Measurements from ENCODE around the gene HOXA5. TPM values are rescaled to one million over a fixed set of nuclear protein-coding genes. Genes with fewer than 3 reads are reported as not detected.
A peak's percentile ranks its signal among the peaks of the same experiment; 100 is the strongest.

Gene HOXA5
- total and polyA plus RNA-seq, 2 donors (not counting 1 experiment from before 2014, with no cell fraction given): 18.3 to 35.6 TPM

GRCh38 chr7:27147199-27148030 lies 3.9 kb upstream of the HOXA5 start, which contains the start of gene HOXA6:
Gene HOXA6, minus strand, starts transcription at chr7:27147774. Its CDS starts 25 bp downstream, at chr7:27147749.
- peak within 1 kb of the TSS; percentile 98 for H3K27ac ChIP-seq (ENCODE audit: insufficient read depth, low read length)
- H3K4me2 ChIP-seq (ENCODE audit: extremely low read depth, insufficient read depth, low read length): peak within 1 kb of the TSS; percentile 99
- no peaks in the 10 kb centered on the region for H3K27me3 ChIP-seq (ENCODE audit: control insufficient read depth, insufficient read depth, low read length)

GRCh38 chr7:27146491-27147198 lies 3.2 kb upstream of the HOXA5 start:
- TF ChIP-seq EZH2 (IDR thresholded peaks at IDR 0.05; ENCODE audit: low read length, missing control alignments) (no peak), CTCF (conservative IDR thresholded peaks at IDR 0.05 in 1 of 2, IDR thresholded peaks at IDR 0.05 in 1 of 2; ENCODE audit: low read depth in 1 of 2, low read length in 2 of 2) (no peak)
- no peak overlapping the region for H3K9ac ChIP-seq (ENCODE audit: insufficient read depth, low read length)
- peaks cover 22% of the 10 kb centered on the region for H3K4me1 ChIP-seq (ENCODE audit: control insufficient read depth, extremely low read depth, insufficient read depth, low read length)
- no peak overlapping the region for H2AFZ ChIP-seq (ENCODE audit: low read length)
- H4K20me1 ChIP-seq (ENCODE audit: control insufficient read depth, extremely low read depth, insufficient read depth, low read length): no peaks in the 10 kb centered on the region
- peak overlapping the region; percentile 30 to 61 (median 43) for H3K4me3 ChIP-seq (replicated peaks in 1 of 4; ENCODE audit: control extremely low read depth in 1 of 4, insufficient read depth in 1 of 4, low read depth in 3 of 4, low read length in 4 of 4)
- no peaks in the 10 kb centered on the region for H3K9me3 ChIP-seq (ENCODE audit: control insufficient read depth, insufficient read depth, low read depth, low read length)
- H3K27me3 ChIP-seq (ENCODE audit: control insufficient read depth, insufficient read depth, low read length): no peaks in the 10 kb centered on the region
- peaks cover 90% of the 10 kb centered on the region for H3K79me2 ChIP-seq (ENCODE audit: control insufficient read depth, insufficient read depth, low read length)
- peaks cover 2% of the 10 kb centered on the region for H3K36me3 ChIP-seq (ENCODE audit: control insufficient read depth, insufficient read depth, low read length)
- DNase-seq (ENCODE audit: low read depth in 2 of 2): no peak
- H3K27ac ChIP-seq (ENCODE audit: insufficient read depth, low read length): peak overlapping the region; percentile 98
- peak overlapping the region; percentile 99 for H3K4me2 ChIP-seq (ENCODE audit: extremely low read depth, insufficient read depth, low read length)

More at GRCh38 chr7:27147199-27148030, 3.9 kb upstream of the HOXA5 start, which contains the start of gene HOXA6:
- Histone ChIP-seq H3K4me1 (ENCODE audit: control insufficient read depth, extremely low read depth, insufficient read depth, low read length) (peaks cover 22% of the 10 kb centered on the region), H3K79me2 (ENCODE audit: control insufficient read depth, insufficient read depth, low read length) (peaks cover 86% of the 10 kb centered on the region), H2AFZ (ENCODE audit: low read length) (peak within 1 kb of the TSS; percentile 58), H3K36me3 (ENCODE audit: control insufficient read depth, insufficient read depth, low read length) (no peaks in the 10 kb centered on the region), H3K9me3 (ENCODE audit: control insufficient read depth, insufficient read depth, low read depth, low read length) (no peaks in the 10 kb centered on the region), H4K20me1 (ENCODE audit: control insufficient read depth, extremely low read depth, insufficient read depth, low read length) (no peaks in the 10 kb centered on the region), H3K4me3 (replicated peaks in 1 of 4; ENCODE audit: control extremely low read depth in 1 of 4, insufficient read depth in 1 of 4, low read depth in 3 of 4, low read length in 4 of 4) (peak within 1 kb of the TSS; percentile 34 to 61 (median 48)), H3K9ac (ENCODE audit: insufficient read depth, low read length) (peak within 1 kb of the TSS; percentile 72)
- TF ChIP-seq CTCF (conservative IDR thresholded peaks at IDR 0.05 in 1 of 2, IDR thresholded peaks at IDR 0.05 in 1 of 2; ENCODE audit: low read depth in 1 of 2, low read length in 2 of 2) (no peak), EZH2 (IDR thresholded peaks at IDR 0.05; ENCODE audit: low read length, missing control alignments) (no peak)
- DNase-seq (ENCODE audit: low read depth in 2 of 2): peak in 1 of 2 donors; percentile 66

- Histone ChIP-seq H3K4me2 (ENCODE audit: extremely low read depth, insufficient read depth, low read length) (peak overlapping the region; percentile 99), H3K4me1 (ENCODE audit: control insufficient read depth, extremely low read depth, insufficient read depth, low read length) (peaks cover 22% of the 10 kb centered on the region), H3K9ac (ENCODE audit: insufficient read depth, low read length) (peak overlapping the region; percentile 70), H3K9me3 (ENCODE audit: control insufficient read depth, insufficient read depth, low read depth, low read length) (no peaks in the 10 kb centered on the region), H3K4me3 (replicated peaks in 1 of 4; ENCODE audit: control extremely low read depth in 1 of 4, insufficient read depth in 1 of 4, low read depth in 3 of 4, low read length in 4 of 4) (peak overlapping the region; percentile 41 to 61 (median 52)), H3K79me2 (ENCODE audit: control insufficient read depth, insufficient read depth, low read length) (peaks cover 90% of the 10 kb centered on the region), H3K27me3 (ENCODE audit: control insufficient read depth, insufficient read depth, low read length) (no peaks in the 10 kb centered on the region), H3K27ac (ENCODE audit: insufficient read depth, low read length) (peak overlapping the region; percentile 98), H4K20me1 (ENCODE audit: control insufficient read depth, extremely low read depth, insufficient read depth, low read length) (no peaks in the 10 kb centered on the region), H3K36me3 (ENCODE audit: control insufficient read depth, insufficient read depth, low read length) (peaks cover 2% of the 10 kb centered on the region), H2AFZ (ENCODE audit: low read length) (no peak overlapping the region)
- TF ChIP-seq CTCF (conservative IDR thresholded peaks at IDR 0.05 in 1 of 2, IDR thresholded peaks at IDR 0.05 in 1 of 2; ENCODE audit: low read depth in 1 of 2, low read length in 2 of 2): no peak
- TF ChIP-seq EZH2 (IDR thresholded peaks at IDR 0.05; ENCODE audit: low read length, missing control alignments): no peak
- DNase-seq (ENCODE audit: low read depth in 2 of 2): no peak
These were observed 2.5 kb upstream of the HOXA5 start for GRCh38 chr7:27145914-27146412.

Measured in fibroblast of lung (primary cell).